ENCODE data around the gene ING1. TPM values are rescaled to one million over a fixed set of nuclear protein-coding genes. Genes with fewer than 3 reads are reported as not detected.
"Not testable (repeated sequence)": the region's sequence is repeated elsewhere in the genome, so short reads cannot be mapped to it uniquely, and the experiment has no call there.

Gene ING1
- total RNA-seq, 1 donor from 2014 or later, result 14.3 TPM

DNA sequence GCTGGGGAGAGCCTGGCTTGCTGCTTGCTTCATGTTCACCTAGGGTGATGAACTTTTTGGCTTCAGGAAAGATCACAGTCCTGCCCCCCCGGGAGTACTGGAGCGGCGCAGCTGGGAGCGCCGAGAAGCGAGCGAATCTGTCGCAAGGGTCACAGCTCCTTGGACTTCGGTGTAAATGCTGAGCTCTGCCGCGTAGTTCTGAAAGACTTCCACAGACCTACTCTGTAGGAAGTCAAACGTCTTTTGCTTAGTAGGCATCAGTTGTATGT is 2.7 kb downstream of the ING1 start:
- DNase-seq, result peak; percentile 43

GRCh38 chr13:110719036-110719710 is 5.7 kb downstream of the ING1 start:
- DNase-seq, result no peak

- no peak for DNase-seq
Observed at GRCh38 chr13:110722971-110723370, 9.5 kb downstream of the ING1 start.

DNA sequence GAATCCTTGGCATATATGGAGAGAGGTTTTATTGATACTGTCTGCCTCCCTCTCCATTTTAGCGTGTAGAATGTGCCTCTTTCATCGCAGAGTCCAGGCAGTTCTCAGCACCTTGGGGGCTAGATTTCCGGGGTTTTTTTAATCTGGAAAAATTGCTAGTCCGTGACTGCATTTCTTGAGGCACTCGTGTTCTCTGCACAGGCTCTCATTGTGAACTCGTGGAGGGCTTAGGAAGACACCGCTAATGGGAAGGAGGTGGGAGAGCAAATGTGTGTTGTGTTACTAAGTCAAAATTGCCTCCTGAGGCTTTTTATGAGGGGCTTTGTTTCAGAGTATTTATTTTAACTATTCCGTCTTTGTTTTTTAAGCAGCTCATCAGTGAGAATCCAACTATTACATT is 10.1 kb downstream of the ING1 start:
- DNase-seq, result no peak

DNA sequence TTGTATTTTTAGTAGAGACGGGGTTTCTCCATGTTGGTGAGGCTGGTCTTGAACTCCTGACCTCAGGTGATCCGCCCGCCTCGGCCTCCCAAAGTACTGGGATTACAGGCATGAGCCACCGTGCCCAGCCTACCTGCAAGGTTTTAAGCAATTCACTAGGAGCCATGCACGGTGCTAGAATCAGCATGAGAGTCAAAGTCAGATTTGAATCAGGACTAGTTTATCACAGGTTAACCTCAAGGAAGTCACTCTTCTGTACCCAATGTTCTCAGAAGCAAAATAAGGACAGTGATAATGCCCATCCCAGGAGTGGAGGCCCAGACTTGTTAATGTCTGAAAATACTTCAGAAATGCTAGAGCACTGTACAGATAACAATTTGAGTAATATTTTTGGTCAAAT is 12.7 kb downstream of the ING1 start:
- not testable (repeated sequence) for DNase-seq

GRCh38 chr13:110726726-110727125 is 13.2 kb downstream of the ING1 start:
- DNase-seq, result peak; percentile 32

DNA sequence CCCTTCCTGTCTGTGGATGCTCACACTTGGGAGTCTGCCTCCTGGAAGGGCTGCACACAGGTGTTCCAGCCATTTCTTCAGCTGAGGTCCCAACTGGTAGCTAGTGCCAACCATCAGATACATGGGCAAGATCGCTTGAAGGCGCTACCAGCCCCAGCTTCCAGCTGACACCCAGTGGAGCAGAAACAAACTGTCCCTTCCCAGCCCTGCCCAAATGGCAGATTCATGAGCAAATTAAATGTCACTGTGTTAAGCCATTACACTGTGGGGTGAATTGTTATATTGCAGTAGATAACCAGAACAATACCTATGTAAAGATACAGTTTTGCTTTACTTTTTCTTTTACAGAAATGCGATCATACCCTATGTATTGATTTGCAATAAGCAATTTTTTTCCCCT is 17.6 kb downstream of the ING1 start:
- no peak for DNase-seq

- no peak for DNase-seq
Observed at GRCh38 chr13:110734561-110734960, 21.1 kb downstream of the ING1 start.

GRCh38 chr13:110737555-110737954 is 24.1 kb downstream of the ING1 start:
- no peak for DNase-seq

DNA sequence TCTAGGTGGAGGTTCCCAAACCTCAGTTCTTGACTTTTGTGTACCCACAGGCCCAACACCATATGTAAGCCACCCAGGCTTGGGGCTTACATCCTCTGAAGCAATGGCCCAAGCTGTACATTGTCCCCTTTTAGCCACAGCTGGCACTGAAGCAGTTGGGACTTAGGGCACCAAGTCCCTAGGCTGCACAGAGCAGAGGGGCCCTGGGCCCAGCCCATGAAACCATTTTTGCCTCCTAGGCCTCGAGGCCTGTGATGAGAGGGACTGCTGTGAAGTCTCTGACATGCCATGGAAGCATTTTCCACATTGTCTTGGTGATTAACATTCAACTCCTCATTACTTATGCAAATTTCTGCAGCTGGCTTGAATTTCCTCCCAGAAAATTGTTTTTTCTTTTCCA is 30.2 kb downstream of the ING1 start:
- no peak for DNase-seq

GRCh38 chr13:110746438-110746837 is 32.9 kb downstream of the ING1 start:
- DNase-seq, result no peak

GRCh38 chr13:110748271-110748670 is 34.8 kb downstream of the ING1 start:
- no peak for DNase-seq

GRCh38 chr13:110756219-110756631 is 42.7 kb downstream of the ING1 start:
- DNase-seq, result peak; percentile 2

DNA sequence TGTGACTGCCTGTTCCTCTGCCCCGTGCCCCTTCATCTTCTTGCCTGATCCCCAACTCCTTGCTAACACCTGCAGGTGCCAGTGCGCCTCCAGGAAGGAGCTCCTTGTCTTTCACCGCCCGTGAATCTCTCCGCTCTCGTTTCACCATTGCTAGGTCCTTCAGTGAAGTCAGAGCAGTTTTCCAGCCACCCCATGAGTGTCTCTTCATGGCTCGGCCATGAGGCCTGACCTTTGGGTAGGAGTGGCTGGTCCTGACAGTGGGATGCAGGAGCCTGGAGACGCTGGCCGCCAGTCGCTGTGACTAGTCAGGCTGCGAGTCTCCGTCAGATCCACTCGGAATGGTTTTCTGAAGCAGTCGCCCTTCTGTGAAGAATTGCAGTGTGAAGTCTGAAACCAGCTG is 43.8 kb downstream of the ING1 start:
- no peak for DNase-seq

DNA sequence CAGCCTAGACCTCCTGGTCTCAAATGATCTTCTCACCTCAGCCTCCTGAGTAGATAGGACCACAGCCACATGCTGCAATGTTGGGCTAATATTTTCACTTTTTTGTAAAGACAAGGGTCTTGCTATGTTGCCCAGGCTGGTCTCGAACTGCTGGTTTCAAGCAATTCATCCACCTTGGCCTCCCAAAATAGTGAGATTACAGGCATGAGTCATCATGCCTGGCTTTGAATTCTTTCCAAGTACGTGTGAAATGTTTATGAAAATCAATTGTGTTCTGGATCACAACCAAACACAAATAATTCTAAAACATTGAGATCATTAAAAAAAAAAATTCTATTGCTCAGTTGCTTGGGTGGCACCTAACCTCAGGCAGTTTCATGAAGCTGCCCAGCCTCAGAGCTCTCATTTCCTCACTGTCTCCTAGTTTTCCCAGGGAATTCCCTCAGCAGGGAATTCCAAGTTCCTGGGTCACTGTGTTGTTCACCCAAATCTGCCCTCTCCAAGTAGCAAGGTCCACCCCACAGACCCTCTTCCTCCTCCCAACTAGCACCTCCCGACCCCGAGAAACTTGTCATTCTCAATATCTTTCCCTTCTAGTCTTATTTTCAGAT is 44.8 kb downstream of the ING1 start:
- DNase-seq, result peak; percentile 5

DNA sequence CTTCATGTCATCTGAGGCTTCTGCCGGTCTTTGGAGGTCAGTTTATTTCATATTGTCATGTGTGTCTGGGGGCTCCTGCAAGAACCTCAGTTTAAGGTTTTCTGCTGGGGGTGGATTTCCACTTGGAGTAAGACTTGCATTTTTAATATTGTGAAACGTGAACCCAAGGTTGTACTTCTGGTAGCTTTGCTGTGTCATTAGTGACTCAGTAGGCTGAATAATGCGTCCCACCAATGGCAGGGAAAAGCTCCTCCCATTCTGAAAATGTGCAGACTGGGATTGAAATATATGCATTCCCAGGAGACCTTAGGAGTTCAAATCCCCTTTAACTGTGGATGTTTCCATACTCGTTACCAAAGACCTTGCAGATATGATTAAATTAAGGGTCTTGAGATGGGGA is 46.2 kb downstream of the ING1 start:
- DNase-seq, result no peak

GRCh38 chr13:110760611-110761010 is 47.1 kb downstream of the ING1 start:
- DNase-seq, result no peak

DNA sequence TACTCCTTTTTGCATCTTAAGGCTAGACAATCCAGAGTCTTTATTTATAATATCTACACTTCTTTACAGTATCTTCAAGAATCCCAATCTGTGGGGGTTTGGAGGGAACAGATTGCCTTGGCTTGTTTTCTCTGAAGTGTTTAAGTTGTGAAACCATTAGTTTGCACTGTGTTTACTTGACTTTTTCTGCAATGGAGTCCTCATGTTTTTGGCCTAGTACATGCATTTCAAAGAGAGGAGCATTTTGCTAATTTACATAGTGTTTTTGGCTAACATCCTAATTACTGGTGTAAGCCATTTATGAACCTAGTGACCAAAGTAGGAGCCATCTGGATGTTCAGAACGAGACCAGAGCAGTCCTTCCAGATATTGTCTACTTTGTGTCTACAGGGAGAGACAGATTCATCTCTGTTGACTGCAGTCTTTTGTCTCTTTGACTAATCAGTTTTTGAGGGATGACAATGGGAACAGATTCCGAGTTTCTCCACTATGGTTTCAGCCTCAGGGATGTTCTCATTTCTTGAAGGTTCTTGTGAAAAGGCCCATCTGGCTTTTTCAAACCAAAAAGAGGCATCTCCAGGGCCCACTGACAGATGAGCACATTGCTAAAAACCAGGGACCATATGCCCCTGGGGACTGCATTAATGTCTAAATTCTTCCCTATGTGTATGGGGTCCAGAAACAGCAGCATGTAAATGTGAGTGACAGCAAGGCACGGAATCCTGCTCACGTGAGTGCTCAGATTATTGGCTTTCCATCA is 53.4 kb downstream of the ING1 start:
- no peak for DNase-seq

- DNase-seq, result no peak
Observed at GRCh38 chr13:110767476-110767875, 54.0 kb downstream of the ING1 start.

DNA sequence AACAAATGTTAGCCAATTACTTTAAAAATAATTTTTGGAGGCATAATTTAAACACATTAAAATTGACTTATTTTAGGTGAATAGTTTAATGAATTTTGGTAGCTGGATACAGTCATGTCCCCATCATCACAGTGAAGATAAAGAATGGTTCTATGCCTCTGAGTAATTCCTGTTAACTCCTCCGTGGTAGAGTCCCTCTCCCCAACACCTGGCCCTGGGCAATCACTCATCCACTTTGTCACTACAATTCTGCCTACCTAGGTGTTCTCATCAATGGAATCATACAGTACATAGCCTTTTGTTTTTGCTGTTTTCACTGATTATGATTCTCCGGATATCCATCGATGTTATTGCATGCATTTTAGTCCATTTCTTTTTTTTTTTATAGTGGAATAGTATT is 55.6 kb downstream of the ING1 start:
- DNase-seq, result no peak

DNA sequence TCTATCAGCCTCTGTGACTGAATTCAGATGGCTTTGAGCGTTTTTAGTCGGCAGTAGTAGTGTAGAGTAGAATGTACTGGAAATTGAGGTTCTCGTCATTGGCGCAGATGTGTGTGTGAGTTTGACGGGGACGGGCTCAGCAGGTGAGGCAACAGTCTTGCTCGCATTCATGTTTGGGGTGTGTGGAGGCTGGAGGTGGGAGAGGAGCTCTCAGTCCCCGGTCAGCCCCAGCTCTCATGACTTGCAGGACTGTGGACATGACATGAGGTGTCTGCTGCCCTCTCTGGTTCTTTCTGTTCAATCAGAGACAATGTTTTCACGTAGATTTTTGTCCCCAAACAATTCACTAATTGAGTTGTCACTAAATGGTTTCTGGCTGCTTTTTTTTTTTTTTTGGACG is 57.2 kb downstream of the ING1 start:
- DNase-seq, result no peak

GRCh38 chr13:110771194-110771593 is 57.7 kb downstream of the ING1 start:
- peak; percentile 82 for DNase-seq

DNA sequence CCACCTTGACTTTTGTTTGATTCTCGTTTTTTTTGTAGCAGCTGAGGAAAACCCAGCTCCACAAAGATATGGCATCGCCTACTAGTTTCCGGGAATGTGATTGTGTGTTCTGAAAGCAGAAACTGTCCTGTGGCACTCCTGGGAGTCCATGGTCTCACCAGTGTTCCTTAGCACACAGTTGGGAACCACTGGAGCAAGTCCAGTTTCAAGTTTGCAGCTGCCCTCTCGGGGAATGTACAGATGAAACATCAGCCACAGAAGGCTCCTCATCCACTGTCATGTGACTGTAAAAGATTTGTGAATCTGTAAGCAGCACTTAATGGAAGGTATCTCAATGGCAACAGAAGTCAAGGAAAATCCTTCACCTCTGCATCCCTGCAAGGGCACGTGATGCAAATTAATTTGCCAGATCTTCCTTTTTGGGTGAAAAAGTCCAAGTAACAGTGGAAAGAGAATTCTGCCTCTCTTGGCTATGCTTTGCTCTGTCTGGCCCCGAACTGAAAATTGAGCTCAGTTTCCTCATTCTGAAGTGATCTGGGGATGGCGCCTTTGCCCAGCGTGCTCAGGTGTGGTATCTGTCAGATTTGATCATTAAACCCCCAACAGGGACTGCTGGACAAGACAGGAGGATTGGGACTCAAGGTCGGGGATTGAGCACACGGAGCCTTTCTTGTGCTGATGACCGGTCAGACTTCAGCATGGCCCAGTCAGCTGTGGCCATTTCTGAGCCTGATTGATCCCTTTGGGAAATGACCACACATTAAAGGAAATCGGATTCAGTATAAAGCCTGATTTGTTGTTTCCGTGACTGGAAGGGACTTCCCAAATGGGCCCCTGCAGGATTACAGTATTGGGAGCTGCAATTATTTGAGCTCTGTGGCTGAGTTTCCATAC is 58.8 kb downstream of the ING1 start:
- no peak for DNase-seq
